Measurements from ENCODE around the gene FNBP1L.

FNBP1L gene

DNA sequence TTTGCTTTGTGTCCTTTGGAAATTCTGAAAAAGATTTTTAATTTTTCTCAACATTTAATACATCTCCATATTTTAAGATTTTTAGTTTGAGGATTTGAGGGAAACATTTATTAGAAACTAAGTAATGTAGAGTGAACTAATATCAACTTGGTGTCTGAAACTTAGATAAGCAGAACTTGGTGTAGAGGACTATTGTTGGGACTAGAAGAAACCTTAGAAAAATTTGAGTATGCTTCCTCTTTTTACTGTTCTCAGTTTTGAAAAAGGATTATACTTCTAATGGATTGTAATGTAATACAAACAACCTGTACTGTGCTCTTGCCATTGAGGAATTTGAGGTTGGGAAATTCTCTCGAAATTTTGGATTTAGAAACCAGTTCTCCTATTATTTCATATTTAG is 2.4 kb downstream of the FNBP1L start:
- H3K4me2 ChIP-seq (ENCODE audit: low read depth, low read length) = no peak overlapping the region
- no peaks in the 10 kb centered on the region for H3K79me2 ChIP-seq (ENCODE audit: low read length)
- H4K20me1 ChIP-seq (ENCODE audit: insufficient read depth, low read length) = no peaks in the 10 kb centered on the region
- no peaks in the 10 kb centered on the region for H3K9me2 ChIP-seq (replicated peaks; ENCODE audit: insufficient read depth, low read length)
- H3K4me1 ChIP-seq (ENCODE audit: low read length) = no peaks in the 10 kb centered on the region
- no peak for DNase-seq
- H3K36me3 ChIP-seq (replicated peaks; ENCODE audit: insufficient read depth, low read length) = no peaks in the 10 kb centered on the region
- no peak overlapping the region for H2AFZ ChIP-seq (ENCODE audit: low read length)
- no peak for TF ChIP-seq EZH2phosphoT487 (IDR thresholded peaks at IDR 0.05; ENCODE audit: low read length)
- TF ChIP-seq, protein P1, sequence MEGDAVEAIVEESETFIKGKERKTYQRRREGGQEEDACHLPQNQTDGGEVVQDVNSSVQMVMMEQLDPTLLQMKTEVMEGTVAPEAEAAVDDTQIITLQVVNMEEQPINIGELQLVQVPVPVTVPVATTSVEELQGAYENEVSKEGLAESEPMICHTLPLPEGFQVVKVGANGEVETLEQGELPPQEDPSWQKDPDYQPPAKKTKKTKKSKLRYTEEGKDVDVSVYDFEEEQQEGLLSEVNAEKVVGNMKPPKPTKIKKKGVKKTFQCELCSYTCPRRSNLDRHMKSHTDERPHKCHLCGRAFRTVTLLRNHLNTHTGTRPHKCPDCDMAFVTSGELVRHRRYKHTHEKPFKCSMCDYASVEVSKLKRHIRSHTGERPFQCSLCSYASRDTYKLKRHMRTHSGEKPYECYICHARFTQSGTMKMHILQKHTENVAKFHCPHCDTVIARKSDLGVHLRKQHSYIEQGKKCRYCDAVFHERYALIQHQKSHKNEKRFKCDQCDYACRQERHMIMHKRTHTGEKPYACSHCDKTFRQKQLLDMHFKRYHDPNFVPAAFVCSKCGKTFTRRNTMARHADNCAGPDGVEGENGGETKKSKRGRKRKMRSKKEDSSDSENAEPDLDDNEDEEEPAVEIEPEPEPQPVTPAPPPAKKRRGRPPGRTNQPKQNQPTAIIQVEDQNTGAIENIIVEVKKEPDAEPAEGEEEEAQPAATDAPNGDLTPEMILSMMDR (IDR thresholded peaks at IDR 0.05; ENCODE audit: low read length) = no peak
- TF ChIP-seq EZH2 (optimal IDR thresholded peaks at IDR 0.05; ENCODE audit: low read depth, low read length) = no peak
- no peak overlapping the region for H3K4me3 ChIP-seq (ENCODE audit: low read length)
- H3K9ac ChIP-seq (ENCODE audit: low read length) = no peak overlapping the region
- no peaks in the 10 kb centered on the region for H3K27me3 ChIP-seq (replicated peaks; ENCODE audit: insufficient read depth, low read length)
- no peaks in the 10 kb centered on the region for H3K9me3 ChIP-seq (replicated peaks; ENCODE audit: insufficient read depth, low read length)
- H3F3A ChIP-seq (ENCODE audit: insufficient read depth, low read length) = no peaks in the 10 kb centered on the region
- H3K27ac ChIP-seq (ENCODE audit: low read length) = no peak overlapping the region

DNA sequence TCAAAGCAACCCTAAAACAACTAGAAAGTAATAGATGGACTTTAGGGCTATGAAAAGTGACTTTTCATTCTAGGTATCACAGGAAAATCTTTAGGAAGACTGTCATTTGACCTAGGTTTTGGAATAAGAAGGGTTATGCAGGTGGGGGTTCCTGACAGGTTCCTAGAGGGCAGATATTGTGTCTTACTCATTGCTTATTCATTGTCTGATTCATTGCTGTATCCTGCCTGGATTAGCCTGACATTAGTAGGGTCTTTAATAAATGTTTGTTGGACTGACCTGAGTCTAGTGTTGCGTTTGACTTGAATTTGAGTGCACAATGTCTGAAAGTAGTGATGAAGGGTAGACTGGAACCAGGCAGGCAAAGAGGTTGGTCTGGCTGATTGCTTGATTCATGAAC is 6.0 kb downstream of the FNBP1L start:
- Histone ChIP-seq H2AFZ (ENCODE audit: low read length) (no peak overlapping the region), H3K79me2 (ENCODE audit: low read length) (no peaks in the 10 kb centered on the region), H3K27ac (ENCODE audit: low read length) (no peak overlapping the region), H3K4me2 (ENCODE audit: low read depth, low read length) (no peak overlapping the region), H4K20me1 (ENCODE audit: insufficient read depth, low read length) (no peaks in the 10 kb centered on the region), H3F3A (ENCODE audit: insufficient read depth, low read length) (no peaks in the 10 kb centered on the region), H3K9me3 (replicated peaks; ENCODE audit: insufficient read depth, low read length) (no peaks in the 10 kb centered on the region), H3K27me3 (replicated peaks; ENCODE audit: insufficient read depth, low read length) (no peaks in the 10 kb centered on the region), H3K4me1 (ENCODE audit: low read length) (no peaks in the 10 kb centered on the region), H3K9ac (ENCODE audit: low read length) (no peak overlapping the region), H3K9me2 (replicated peaks; ENCODE audit: insufficient read depth, low read length) (no peaks in the 10 kb centered on the region), H3K36me3 (replicated peaks; ENCODE audit: insufficient read depth, low read length) (no peaks in the 10 kb centered on the region), H3K4me3 (ENCODE audit: low read length) (no peak overlapping the region)
- no peak for DNase-seq
- TF ChIP-seq EZH2 (optimal IDR thresholded peaks at IDR 0.05; ENCODE audit: low read depth, low read length) = no peak
- no peak for TF ChIP-seq EZH2phosphoT487 (IDR thresholded peaks at IDR 0.05; ENCODE audit: low read length)
- TF ChIP-seq, protein P1 (IDR thresholded peaks at IDR 0.05; ENCODE audit: low read length) = no peak

DNA sequence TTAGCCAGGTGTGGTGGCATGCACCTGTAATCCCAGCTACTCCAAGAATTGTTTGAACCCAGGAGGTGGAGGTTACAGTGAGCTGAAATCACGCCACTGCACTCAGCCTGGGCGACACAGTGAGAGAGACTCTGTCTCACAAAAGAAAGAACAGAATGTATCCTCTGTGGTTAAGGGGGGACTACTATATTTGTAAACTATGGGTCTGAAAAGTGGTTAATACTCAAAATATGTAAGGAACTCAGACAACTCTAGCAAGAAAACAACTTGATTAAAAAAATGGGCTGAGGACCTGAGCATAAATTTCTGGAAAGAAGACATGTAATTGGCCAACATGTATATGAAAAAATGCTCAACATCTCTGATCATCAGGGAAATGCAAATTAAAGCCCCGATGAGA is 11.2 kb downstream of the FNBP1L start:
- Histone ChIP-seq H3K9me2 (replicated peaks; ENCODE audit: insufficient read depth, low read length) (no peaks in the 10 kb centered on the region), H4K20me1 (ENCODE audit: insufficient read depth, low read length) (no peaks in the 10 kb centered on the region), H3K4me2 (ENCODE audit: low read depth, low read length) (no peak overlapping the region), H2AFZ (ENCODE audit: low read length) (no peak overlapping the region), H3K9ac (ENCODE audit: low read length) (no peak overlapping the region), H3K27ac (ENCODE audit: low read length) (no peak overlapping the region), H3K79me2 (ENCODE audit: low read length) (no peaks in the 10 kb centered on the region), H3K4me3 (ENCODE audit: low read length) (no peak overlapping the region), H3K36me3 (replicated peaks; ENCODE audit: insufficient read depth, low read length) (no peaks in the 10 kb centered on the region), H3K27me3 (replicated peaks; ENCODE audit: insufficient read depth, low read length) (no peaks in the 10 kb centered on the region), H3F3A (ENCODE audit: insufficient read depth, low read length) (peaks cover 2% of the 10 kb centered on the region; the same call in 1 of the 2 replicates), H3K9me3 (replicated peaks; ENCODE audit: insufficient read depth, low read length) (no peaks in the 10 kb centered on the region), H3K4me1 (ENCODE audit: low read length) (peaks cover 7% of the 10 kb centered on the region)
- DNase-seq = no peak
- no peak for TF ChIP-seq EZH2 (optimal IDR thresholded peaks at IDR 0.05; ENCODE audit: low read depth, low read length)
- TF ChIP-seq EZH2phosphoT487 (IDR thresholded peaks at IDR 0.05; ENCODE audit: low read length) = no peak
- TF ChIP-seq, protein P1 (IDR thresholded peaks at IDR 0.05; ENCODE audit: low read length) = no peak

Measured in MM.1S (cell line).